Pancreas (tissue), 10 donors: ENCODE results near the gene SMIM35. TPM values are rescaled to one million over a fixed set of nuclear protein-coding genes. Genes with fewer than 3 reads are reported as not detected.

Experiments used
- ATAC-seq, 4 donors: fragments of 200-7000 bp; cut with Tn5 transposase; one replicate each; pipeline versions ENCODE4 v1.8.0 to v1.9.1; 2020; ENCODE audit warnings: mild to moderate bottlenecking in 4 of 4, moderate library complexity in 4 of 4
- DNase-seq, 6 donors: peaks; one replicate each; pipeline ENCODE4 v3.0.0-alpha.2; 2020
- FAIRE-seq: peaks from 2 replicates; lab custom pipeline; 2012; peaks lifted over from hg19 to GRCh38; lab: Jason Lieb, UNC
- H3K27ac ChIP-seq, 4 donors: fragments of 200-600 bp; sonication (generic); 1 replicate in 3 of 4; 2 replicates in 1 of 4; pipeline versions ENCODE4 v1.5.0 to v1.8.0; 2020
- H3K27me3 ChIP-seq, 4 donors: fragments of 200-600 bp; one replicate each; pipeline ENCODE4 v1.8.0; 2021
- H3K36me3 ChIP-seq, 3 donors: fragments of 200-600 bp; sonication (generic) in 1 of 3; one replicate each; pipeline versions ENCODE4 v1.5.0 to v1.8.0; 2020 to 2021
- H3K4me1 ChIP-seq, 3 donors: fragments of 200-600 bp; one replicate each; pipeline ENCODE4 v1.8.0; 2021
- H3K4me3 ChIP-seq, 4 donors: fragments of 200-600 bp; sonication (generic) in 2 of 4; one replicate each; pipeline versions ENCODE4 v1.5.0 to v1.8.0; 2020 to 2021
- H3K9me3 ChIP-seq, 4 donors: fragments of 200-600 bp; one replicate each; pipeline ENCODE4 v1.8.0; 2021
- WGBS, 2 donors: extraction: QIAGEN DNeasy Blood & Tissue Kit; methylation state at CpG; one replicate each; pipeline ENCODE4 v1.1.7; 2013; 5-methylcytosine and 5-hydroxymethylcytosine counted together
- intact Hi-C, 3 donors: fragments of 100-400 bp; cut with DNase I; formaldehyde crosslinking; loops; one replicate each; pipeline versions ENCODE4 v1.11.1 to v1.14.2; 2022
- polyA plus RNA-seq, 2 donors: library from polyadenylated mRNA; stranded (reverse); fragments of 200-250 nt; gene quantifications; one replicate each; pipeline ENCODE4 v1.2.3, GENCODE V29; 2013
- total RNA-seq, 6 donors: library from RNA; stranded (reverse); fragmentation: NEBNext Ultra II Directional in 4 of 6; extraction: Animal tissue kit (Norgen Biotek cat#: 25700) in 4 of 6; gene quantifications; one replicate each; pipeline versions ENCODE4 v1.2.1 to v1.2.4, GENCODE V29; 2021 to 2023
- TF ChIP-seq, protein P1 (sequence below), 4 donors: fragments of 200-600 bp; sonication (generic) in 3 of 4; IDR thresholded peaks; one replicate each; pipeline versions ENCODE4 v1.5.0 to v1.8.0; 2021; ENCODE audit warnings: antibody characterized with exemption in 4 of 4
- donor health status: healthy with polysubstance abuse.
- donor health status: DM: no; HTN: no; CAD: no; lungs with moderate emphysema.
- donor health status: DM: no; HTN: no; CAD: no.
- donor health status: control.
- donor health status: control.
- donor health status: Bipolar disorder and iron deficiency.
- donor health status: DM: yes; HTN: yes; CAD: no.
- donor health status: DM: no; HTN: no; CAD: no.
- donor health status: DM: no; HTN: no; CAD: no.
- donor health status: DM: yes; HTN: yes; CAD: no.

The SMIM35 gene
- total and polyA plus RNA-seq, 8 donors: 0.02 TPM; not detected in 7

DNA sequence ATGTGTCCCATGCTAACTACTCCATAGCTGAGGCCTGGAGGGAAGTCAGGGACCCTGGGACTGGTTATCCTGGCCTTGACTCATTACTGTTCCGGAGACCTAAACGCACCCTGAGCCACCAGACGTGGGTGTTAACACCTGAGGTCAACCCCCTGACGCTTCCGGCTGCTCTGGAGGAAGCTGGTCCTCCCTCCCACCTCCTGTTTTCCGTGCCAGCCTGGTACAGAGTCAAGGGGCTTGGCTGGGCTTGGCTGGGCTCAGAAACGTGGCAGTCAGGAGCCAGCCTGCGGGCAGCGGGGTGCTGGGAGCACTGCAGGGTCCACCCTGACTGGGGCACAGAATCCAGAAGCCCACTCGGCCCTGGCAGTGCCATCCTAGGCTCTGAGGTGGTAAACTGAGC is 7.3 kb downstream of the SMIM35 start:
- no peak overlapping the region for H3K4me3 ChIP-seq
- H3K27me3 ChIP-seq: no peaks in the 10 kb centered on the region
- no peaks in the 10 kb centered on the region for H3K9me3 ChIP-seq
- no peak for FAIRE-seq
- no peak overlapping the region for H3K27ac ChIP-seq
- intact Hi-C loops: no loop called here
- H3K4me1 ChIP-seq: no peaks in the 10 kb centered on the region
- TF ChIP-seq, protein P1, sequence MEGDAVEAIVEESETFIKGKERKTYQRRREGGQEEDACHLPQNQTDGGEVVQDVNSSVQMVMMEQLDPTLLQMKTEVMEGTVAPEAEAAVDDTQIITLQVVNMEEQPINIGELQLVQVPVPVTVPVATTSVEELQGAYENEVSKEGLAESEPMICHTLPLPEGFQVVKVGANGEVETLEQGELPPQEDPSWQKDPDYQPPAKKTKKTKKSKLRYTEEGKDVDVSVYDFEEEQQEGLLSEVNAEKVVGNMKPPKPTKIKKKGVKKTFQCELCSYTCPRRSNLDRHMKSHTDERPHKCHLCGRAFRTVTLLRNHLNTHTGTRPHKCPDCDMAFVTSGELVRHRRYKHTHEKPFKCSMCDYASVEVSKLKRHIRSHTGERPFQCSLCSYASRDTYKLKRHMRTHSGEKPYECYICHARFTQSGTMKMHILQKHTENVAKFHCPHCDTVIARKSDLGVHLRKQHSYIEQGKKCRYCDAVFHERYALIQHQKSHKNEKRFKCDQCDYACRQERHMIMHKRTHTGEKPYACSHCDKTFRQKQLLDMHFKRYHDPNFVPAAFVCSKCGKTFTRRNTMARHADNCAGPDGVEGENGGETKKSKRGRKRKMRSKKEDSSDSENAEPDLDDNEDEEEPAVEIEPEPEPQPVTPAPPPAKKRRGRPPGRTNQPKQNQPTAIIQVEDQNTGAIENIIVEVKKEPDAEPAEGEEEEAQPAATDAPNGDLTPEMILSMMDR (IDR thresholded peaks at IDR 0.05): no peak
- 81 to 85% methylated on average over 10 of the region's 10 CpGs for WGBS, 2 donors
- H3K36me3 ChIP-seq: no peaks in the 10 kb centered on the region
- DNase-seq: no peak
- ATAC-seq: no peak

DNA sequence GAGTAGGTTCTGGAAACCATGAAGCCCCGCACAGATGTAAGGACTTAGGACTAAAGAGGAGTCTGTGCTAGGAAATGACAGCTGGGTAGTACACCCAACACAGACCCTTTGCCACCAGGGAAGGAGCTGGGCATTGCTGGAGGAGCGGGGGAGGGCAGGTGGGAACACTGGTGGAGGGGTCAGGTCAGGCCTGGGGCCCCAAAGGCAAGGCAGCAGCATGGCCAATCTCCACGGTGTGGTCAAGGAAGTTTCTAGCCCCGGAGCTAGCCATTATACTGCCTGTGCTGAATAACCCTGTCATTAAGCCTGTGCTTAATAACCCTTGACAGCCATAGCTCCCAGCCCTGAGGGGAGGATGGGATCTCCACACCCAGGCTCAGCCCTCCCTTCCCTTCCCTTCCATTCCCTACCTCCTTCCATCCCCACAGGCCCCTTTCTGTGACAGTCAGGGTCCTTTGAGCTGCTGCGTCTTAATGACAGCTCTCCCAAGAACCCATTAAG is 7.8 kb downstream of the SMIM35 start:
- DNase-seq (no peak), FAIRE-seq (no peak), ATAC-seq (no peak)
- Histone ChIP-seq H3K27ac (no peak overlapping the region), H3K4me3 (no peak overlapping the region), H3K9me3 (no peaks in the 10 kb centered on the region), H3K36me3 (no peaks in the 10 kb centered on the region), H3K27me3 (no peaks in the 10 kb centered on the region), H3K4me1 (no peaks in the 10 kb centered on the region)
- intact Hi-C loops: no loop called here
- TF ChIP-seq, protein P1 (IDR thresholded peaks at IDR 0.05): no peak
- WGBS, 2 donors: 78 to 84% methylated on average over 5 of the region's 5 CpGs

GRCh38 chr11:118076754-118077281 is 9.9 kb downstream of the SMIM35 start, which contains the start of gene TMPRSS4:
TSS of gene TMPRSS4 (plus strand) at chr11:118077078. CDS start at chr11:118077303, 225 bp downstream.
- H3K27me3 ChIP-seq: no peaks in the 10 kb centered on the region
- H3K36me3 ChIP-seq: no peaks in the 10 kb centered on the region
- no peak within 1 kb of the TSS for H3K27ac ChIP-seq
- FAIRE-seq (no peak), ATAC-seq (peak; percentile 80 to 90 (median 86)), DNase-seq (peak in 4 of 6 donors; percentile 31 to 47 (median 38))
- intact Hi-C loops: no loop called here
- H3K4me3 ChIP-seq: no peak within 1 kb of the TSS
- H3K4me1 ChIP-seq: no peaks in the 10 kb centered on the region
- TF ChIP-seq, protein P1 (IDR thresholded peaks at IDR 0.05): no peak
- 40 to 41% methylated on average over 7 of the region's 7 CpGs for WGBS, 2 donors
- no peaks in the 10 kb centered on the region for H3K9me3 ChIP-seq

GRCh38 chr11:118074785-118075184 is 12.0 kb downstream of the SMIM35 start:
- intact Hi-C loops: no loop called here
- no peaks in the 10 kb centered on the region for H3K27me3 ChIP-seq
- DNase-seq (no peak), ATAC-seq (peak in 3 of 4 donors; percentile 20 to 46 (median 32)), FAIRE-seq (no peak)
- 56 to 81% methylated on average over 2 of the region's 2 CpGs for WGBS, 2 donors
- no peaks in the 10 kb centered on the region for H3K9me3 ChIP-seq
- H3K4me3 ChIP-seq: no peak overlapping the region
- no peak overlapping the region for H3K27ac ChIP-seq
- H3K36me3 ChIP-seq: no peaks in the 10 kb centered on the region
- TF ChIP-seq, protein P1 (IDR thresholded peaks at IDR 0.05): no peak
- no peaks in the 10 kb centered on the region for H3K4me1 ChIP-seq

GRCh38 chr11:118074091-118074685 is 12.6 kb downstream of the SMIM35 start:
- ATAC-seq (no peak), DNase-seq (no peak), FAIRE-seq (no peak)
- intact Hi-C loops: no loop called here
- H3K4me3 ChIP-seq: no peak overlapping the region
- H3K27me3 ChIP-seq: no peaks in the 10 kb centered on the region
- no peaks in the 10 kb centered on the region for H3K4me1 ChIP-seq
- H3K27ac ChIP-seq: no peak overlapping the region
- H3K36me3 ChIP-seq: no peaks in the 10 kb centered on the region
- TF ChIP-seq, protein P1 (IDR thresholded peaks at IDR 0.05): no peak
- whole genome bisulfite sequencing, 2 donors: 83 to 92% methylated on average over 11 of the region's 11 CpGs
- no peaks in the 10 kb centered on the region for H3K9me3 ChIP-seq
